HEK293 (cell line): ENCODE results near the gene DCHS2.
A peak's percentile ranks its signal among the peaks of the same experiment; 100 is the strongest.

Experiments
- CTCF ChIA-PET: fragments of 350-600 bp; formaldehyde crosslinking; extraction: SDS; loops from one replicate; lab custom pipeline; 2021; ENCODE audit warnings: antibody characterized with exemption; lab: Yijun Ruan, JAX
- POLR2A ChIA-PET: fragments of 300-600 bp; formaldehyde crosslinking; extraction: SDS; loops from one replicate; lab custom pipeline; 2020; ENCODE audit warnings: antibody characterized with exemption, inconsistent platforms; lab: Yijun Ruan, JAX
- H3K27ac ChIP-seq: fragments of 200-500 bp; sonication (Bioruptor generic); 2 replicates; pipeline ENCODE4 v1.5.1; 2014; ENCODE audit warnings: low read depth, low read length, control low read depth, inconsistent platforms; ENCODE audit errors: extremely low read depth
- H3K36me3 ChIP-seq, 2 experiments: fragments of 200-500 bp in 1 of 2; sonication (Bioruptor generic) in 1 of 2; 1 replicate in 1 of 2; 2 replicates in 1 of 2; pipeline ENCODE4 v1.5.1; 2014 to 2017; ENCODE audit warnings: inconsistent platforms in 2 of 2, low read length in 2 of 2; ENCODE audit not compliant: control insufficient read depth in 2 of 2, insufficient read depth in 1 of 2
- H3K4me1 ChIP-seq: fragments of 200-500 bp; sonication (Bioruptor generic); 2 replicates; pipeline ENCODE4 v1.5.1; 2014; ENCODE audit warnings: mild to moderate bottlenecking, low read length, inconsistent platforms; ENCODE audit not compliant: control insufficient read depth, insufficient read depth
- H3K4me3 ChIP-seq: 2 replicates; pipeline ENCODE4 v1.5.1; 2011; ENCODE audit warnings: low read depth, mild to moderate bottlenecking, control low read depth, low read length, moderate library complexity
- H3K9me3 ChIP-seq: fragments of 200-500 bp; sonication (Bioruptor generic); 2 replicates; pipeline ENCODE4 v1.5.1; 2014; ENCODE audit warnings: low read depth, low read length, inconsistent platforms; ENCODE audit not compliant: control insufficient read depth, insufficient read depth
- SCRT1 ChIP-seq: fragments of 450-650 bp; formaldehyde crosslinking; IDR thresholded peaks from 2 replicates; pipeline ENCODE4 v1.5.1; 2016; ENCODE audit warnings: missing biosample characterization, missing genetic modification characterization, borderline replicate concordance
- SETDB1 ChIP-seq: IDR thresholded peaks from one replicate; pipeline ENCODE4 v1.6.1; 2017; ENCODE audit warnings: mild to moderate bottlenecking, low read length, moderate library complexity, mixed read lengths; ENCODE audit not compliant: insufficient read length
- TRIM28 ChIP-seq: IDR thresholded peaks from 2 replicates; pipeline ENCODE4 v1.6.1; 2011; ENCODE audit warnings: low read length, control low read depth, borderline replicate concordance
- ZFP41 ChIP-seq: fragments of 450-650 bp; formaldehyde crosslinking; IDR thresholded peaks from 2 replicates; pipeline ENCODE4 v1.5.1; 2016; ENCODE audit warnings: missing biosample characterization, missing genetic modification characterization, borderline replicate concordance
- ZNF146 ChIP-seq: fragments of 450-650 bp; formaldehyde crosslinking; IDR thresholded peaks from 2 replicates; pipeline ENCODE4 v1.5.1; 2016; ENCODE audit warnings: missing biosample characterization, missing genetic modification characterization
- ZNF24 ChIP-seq: fragments of 450-650 bp; formaldehyde crosslinking; IDR thresholded peaks from 2 replicates; pipeline ENCODE4 v1.5.1; 2016; ENCODE audit warnings: missing biosample characterization, missing genetic modification characterization
- ZNF248 ChIP-seq: fragments of 450-650 bp; formaldehyde crosslinking; IDR thresholded peaks from 2 replicates; pipeline ENCODE4 v1.5.1; 2017; ENCODE audit warnings: missing biosample characterization, missing genetic modification characterization
- ZNF266 ChIP-seq: fragments of 450-650 bp; formaldehyde crosslinking; IDR thresholded peaks from 2 replicates; pipeline ENCODE4 v1.5.1; 2016; ENCODE audit warnings: missing biosample characterization, missing genetic modification characterization, low read depth
- ZNF335 ChIP-seq: fragments of 450-650 bp; formaldehyde crosslinking; conservative IDR thresholded peaks from 2 replicates; pipeline ENCODE4 v1.5.1; 2016; ENCODE audit warnings: missing biosample characterization, missing genetic modification characterization
- ZNF473 ChIP-seq: fragments of 450-650 bp; formaldehyde crosslinking; IDR thresholded peaks from 2 replicates; pipeline ENCODE4 v1.5.1; 2017; ENCODE audit warnings: missing biosample characterization, missing genetic modification characterization
- ZNF596 ChIP-seq: fragments of 450-650 bp; IDR thresholded peaks from 2 replicates; pipeline ENCODE4 v1.5.0; 2018; ENCODE audit warnings: missing biosample characterization, mild to moderate bottlenecking, missing genetic modification characterization, moderate library complexity
- ZNF600 ChIP-seq: fragments of 450-650 bp; formaldehyde crosslinking; IDR thresholded peaks from 2 replicates; pipeline ENCODE4 v1.5.1; 2016; ENCODE audit warnings: missing biosample characterization, missing genetic modification characterization
- ZNF76 ChIP-seq: fragments of 450-650 bp; formaldehyde crosslinking; IDR thresholded peaks from 2 replicates; pipeline ENCODE4; 2016; ENCODE audit warnings: low read depth, missing biosample characterization, missing genetic modification characterization, borderline replicate concordance
- TF ChIP-seq, protein P1 (sequence below): fragments of 450-650 bp; formaldehyde crosslinking; IDR thresholded peaks from 2 replicates; pipeline ENCODE4 v1.5.1; 2017; ENCODE audit warnings: missing biosample characterization, missing genetic modification characterization
- TF ChIP-seq, protein P2 (sequence below): fragments of 450-650 bp; IDR thresholded peaks from 2 replicates; pipeline ENCODE4 v1.5.1; 2018; ENCODE audit warnings: missing biosample characterization, missing genetic modification characterization
- TF ChIP-seq, protein P3 (sequence below): fragments of 450-650 bp; formaldehyde crosslinking; IDR thresholded peaks from 2 replicates; pipeline ENCODE4 v1.5.1; 2016; ENCODE audit warnings: missing biosample characterization, missing genetic modification characterization

The DCHS2 gene

DNA sequence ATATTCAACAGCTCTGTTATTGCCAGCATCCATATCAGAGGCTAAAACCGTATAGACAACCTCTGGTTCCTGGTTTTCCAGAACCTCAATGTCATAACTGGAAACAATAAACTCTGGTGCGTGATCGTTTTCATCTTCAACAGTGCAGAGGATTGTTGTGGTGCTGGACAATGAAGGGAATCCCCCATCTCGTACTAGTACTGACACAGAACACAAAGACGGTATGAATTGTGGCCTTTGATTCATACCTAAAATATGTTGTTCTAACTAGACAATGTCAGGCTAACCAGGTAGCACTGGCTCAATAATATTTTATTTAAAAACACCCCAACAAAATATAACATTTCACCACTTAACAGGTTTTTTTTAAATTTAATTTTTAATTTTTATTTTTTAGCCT lies 186.9 kb downstream of the DCHS2 start:
- POLR2A ChIA-PET = no interaction called here
- CTCF ChIA-PET = no interaction called here
- no peak for TF ChIP-seq ZNF473 (tag by site-specific recombination)
- TF ChIP-seq, all 188 proteins: peak for 0
- Histone ChIP-seq H3K4me3 (no peak overlapping the region), H3K4me1 (no peaks in the 10 kb centered on the region), H3K9me3 (no peaks in the 10 kb centered on the region), H3K27ac (no peak overlapping the region), H3K36me3 (no peaks in the 10 kb centered on the region)

DNA sequence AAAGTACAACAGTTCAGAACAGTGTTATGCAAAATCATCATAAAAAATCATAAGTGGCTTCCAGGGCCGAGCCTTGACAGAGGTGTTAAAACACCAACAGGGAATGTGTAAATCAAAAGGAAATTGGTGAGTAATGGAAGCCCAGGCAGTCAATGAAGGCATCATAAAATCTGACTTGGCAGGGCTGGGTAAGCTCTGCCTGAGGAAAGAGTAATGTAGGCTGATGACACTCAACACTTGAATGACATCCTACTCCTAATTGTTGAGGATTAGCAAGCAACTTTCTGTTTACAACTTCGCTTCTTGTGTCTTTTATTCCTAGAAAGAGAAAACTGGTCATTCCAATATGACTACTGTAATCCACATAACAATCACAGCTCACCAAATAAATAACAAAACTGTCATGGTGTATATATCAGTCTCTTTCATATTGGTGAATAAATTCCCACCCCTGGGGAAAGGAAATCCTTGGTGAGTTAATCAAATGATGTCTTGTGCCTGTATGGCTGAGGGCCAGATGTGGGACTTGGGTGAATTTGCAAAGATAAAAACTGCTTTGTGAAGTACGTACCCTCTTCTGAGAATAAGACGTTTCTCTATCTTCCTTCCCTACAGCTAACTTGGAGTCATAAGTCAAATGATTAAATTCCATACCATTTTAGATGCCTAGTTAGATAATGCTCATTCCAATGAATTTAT lies 196.8 kb downstream of the DCHS2 start:
- POLR2A ChIA-PET = no interaction called here
- TF ChIP-seq ZNF596 = no peak
- TF ChIP-seq, protein P1, sequence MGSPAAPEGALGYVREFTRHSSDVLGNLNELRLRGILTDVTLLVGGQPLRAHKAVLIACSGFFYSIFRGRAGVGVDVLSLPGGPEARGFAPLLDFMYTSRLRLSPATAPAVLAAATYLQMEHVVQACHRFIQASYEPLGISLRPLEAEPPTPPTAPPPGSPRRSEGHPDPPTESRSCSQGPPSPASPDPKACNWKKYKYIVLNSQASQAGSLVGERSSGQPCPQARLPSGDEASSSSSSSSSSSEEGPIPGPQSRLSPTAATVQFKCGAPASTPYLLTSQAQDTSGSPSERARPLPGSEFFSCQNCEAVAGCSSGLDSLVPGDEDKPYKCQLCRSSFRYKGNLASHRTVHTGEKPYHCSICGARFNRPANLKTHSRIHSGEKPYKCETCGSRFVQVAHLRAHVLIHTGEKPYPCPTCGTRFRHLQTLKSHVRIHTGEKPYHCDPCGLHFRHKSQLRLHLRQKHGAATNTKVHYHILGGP (tag by site-specific recombination) = peak; percentile 46; the same call in 1 of the 2 replicates

DNA sequence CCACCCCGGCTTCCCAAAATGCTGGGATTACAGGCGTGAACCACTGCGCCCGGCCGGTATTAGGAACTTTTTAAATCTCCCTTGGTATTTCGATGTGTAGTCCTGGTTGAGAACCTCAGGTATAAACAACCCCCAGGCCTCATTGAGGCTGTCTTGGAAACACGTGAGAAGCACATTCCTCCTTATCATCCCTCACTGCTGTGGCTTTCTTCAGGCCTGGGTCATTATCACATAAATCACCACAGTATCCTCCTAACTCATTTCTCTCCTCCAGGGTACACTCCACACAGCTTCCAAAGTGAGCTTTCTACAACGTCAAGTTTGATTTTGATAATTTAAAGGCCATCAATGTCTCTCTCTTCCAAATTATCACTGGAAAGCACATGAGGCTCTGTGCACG lies 198.2 kb downstream of the DCHS2 start:
- no peak overlapping the region for H3K27ac ChIP-seq
- TF ChIP-seq SCRT1 (tag by site-specific recombination) (no peak), ZNF335 (tag by site-specific recombination) (no peak)
- H3K36me3 ChIP-seq = no peaks in the 10 kb centered on the region
- H3K9me3 ChIP-seq = no peaks in the 10 kb centered on the region
- CTCF ChIA-PET = no interaction called here
- no peaks in the 10 kb centered on the region for H3K4me1 ChIP-seq
- no peak overlapping the region for H3K4me3 ChIP-seq
- POLR2A ChIA-PET = no interaction called here

More for the DNA sequence above, 196.8 kb downstream of the DCHS2 start:
- Histone ChIP-seq H3K27ac (no peak overlapping the region), H3K4me1 (no peaks in the 10 kb centered on the region), H3K4me3 (no peak overlapping the region), H3K9me3 (no peaks in the 10 kb centered on the region), H3K36me3 (no peaks in the 10 kb centered on the region)
- CTCF ChIA-PET = no interaction called here

DNA sequence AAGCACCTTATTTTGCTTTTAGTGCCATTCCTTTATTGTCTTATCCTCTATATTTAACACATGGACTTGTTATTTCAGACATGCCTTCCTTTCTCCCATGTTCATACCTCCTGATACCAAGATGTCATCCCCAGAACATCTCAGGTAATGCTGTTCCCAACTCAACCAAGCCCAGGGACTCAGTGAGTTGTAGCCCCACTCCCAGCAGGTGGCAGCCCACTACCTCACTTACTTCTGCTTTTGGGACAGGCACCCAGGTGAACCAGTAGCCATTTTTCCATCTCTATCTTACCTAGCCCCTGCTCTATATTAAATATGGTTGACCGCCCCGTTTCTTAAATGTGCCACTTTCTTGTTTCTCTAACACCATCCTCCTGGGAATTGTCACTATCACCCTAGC lies 199.0 kb downstream of the DCHS2 start:
- ChIA-PET POLR2A (no interaction called here), CTCF (no interaction called here)
- H3K4me3 ChIP-seq = no peak overlapping the region
- no peaks in the 10 kb centered on the region for H3K4me1 ChIP-seq
- no peaks in the 10 kb centered on the region for H3K9me3 ChIP-seq
- no peaks in the 10 kb centered on the region for H3K36me3 ChIP-seq
- TF ChIP-seq SETDB1 = no peak
- TF ChIP-seq ZNF76 (tag by site-specific recombination) = no peak
- TF ChIP-seq ZNF266 (tag by site-specific recombination) = no peak
- TF ChIP-seq, protein P2, sequence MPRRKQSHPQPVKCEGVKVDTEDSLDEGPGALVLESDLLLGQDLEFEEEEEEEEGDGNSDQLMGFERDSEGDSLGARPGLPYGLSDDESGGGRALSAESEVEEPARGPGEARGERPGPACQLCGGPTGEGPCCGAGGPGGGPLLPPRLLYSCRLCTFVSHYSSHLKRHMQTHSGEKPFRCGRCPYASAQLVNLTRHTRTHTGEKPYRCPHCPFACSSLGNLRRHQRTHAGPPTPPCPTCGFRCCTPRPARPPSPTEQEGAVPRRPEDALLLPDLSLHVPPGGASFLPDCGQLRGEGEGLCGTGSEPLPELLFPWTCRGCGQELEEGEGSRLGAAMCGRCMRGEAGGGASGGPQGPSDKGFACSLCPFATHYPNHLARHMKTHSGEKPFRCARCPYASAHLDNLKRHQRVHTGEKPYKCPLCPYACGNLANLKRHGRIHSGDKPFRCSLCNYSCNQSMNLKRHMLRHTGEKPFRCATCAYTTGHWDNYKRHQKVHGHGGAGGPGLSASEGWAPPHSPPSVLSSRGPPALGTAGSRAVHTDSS (tag by site-specific recombination) = no peak
- no peak for TF ChIP-seq ZNF146 (tag by site-specific recombination)
- TF ChIP-seq, protein P3, sequence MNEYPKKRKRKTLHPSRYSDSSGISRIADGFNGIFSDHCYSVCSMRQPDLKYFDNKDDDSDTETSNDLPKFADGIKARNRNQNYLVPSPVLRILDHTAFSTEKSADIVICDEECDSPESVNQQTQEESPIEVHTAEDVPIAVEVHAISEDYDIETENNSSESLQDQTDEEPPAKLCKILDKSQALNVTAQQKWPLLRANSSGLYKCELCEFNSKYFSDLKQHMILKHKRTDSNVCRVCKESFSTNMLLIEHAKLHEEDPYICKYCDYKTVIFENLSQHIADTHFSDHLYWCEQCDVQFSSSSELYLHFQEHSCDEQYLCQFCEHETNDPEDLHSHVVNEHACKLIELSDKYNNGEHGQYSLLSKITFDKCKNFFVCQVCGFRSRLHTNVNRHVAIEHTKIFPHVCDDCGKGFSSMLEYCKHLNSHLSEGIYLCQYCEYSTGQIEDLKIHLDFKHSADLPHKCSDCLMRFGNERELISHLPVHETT (tag by site-specific recombination) = no peak
- no peak for TF ChIP-seq ZFP41
- TF ChIP-seq ZNF24 = no peak
- TF ChIP-seq ZNF248 (tag by site-specific recombination) = no peak
- TF ChIP-seq ZNF600 (tag by site-specific recombination) = no peak
- no peak for TF ChIP-seq ZNF335 (tag by site-specific recombination)
- no peak for TF ChIP-seq TRIM28
- no peak overlapping the region for H3K27ac ChIP-seq
